WTC11 (cell line): ENCODE data around the gene SDF2L1. TPM values are rescaled to one million over a fixed set of nuclear protein-coding genes. Genes with fewer than 3 reads are reported as not detected.
A peak's percentile ranks its signal among the peaks of the same experiment; 100 is the strongest.

Source experiments
- ATAC-seq: fragments of 200-7000 bp; cut with Tn5 transposase; 2 replicates; pipeline ENCODE4 v1.10.0; 2021; ENCODE audit warnings: mild to moderate bottlenecking, moderate library complexity
- CTCF ChIA-PET: fragments of 300-600 bp; sonication (Branson Sonifier 250); formaldehyde crosslinking; loops from one replicate; lab custom pipeline; 2021; ENCODE audit warnings: antibody characterized with exemption; lab: Charles Lee
- POLR2A ChIA-PET: fragments of 350-600 bp; sonication (Branson Sonifier 250); formaldehyde crosslinking; loops from one replicate; lab custom pipeline; 2021; ENCODE audit warnings: antibody characterized with exemption; lab: Charles Lee
- DNase-seq: peaks from one replicate; pipeline ENCODE4 v3.0.0; 2021; ENCODE audit warnings: low spot score
- H3K27ac Mint-ChIP-seq: 2 replicates; pipeline ENCODE4 v1.8.0; 2021; ENCODE audit warnings: mixed read lengths
- H3K27me3 Mint-ChIP-seq: 2 replicates; pipeline ENCODE4 v1.8.0; 2021; ENCODE audit warnings: low read depth, mild to moderate bottlenecking, moderate library complexity, mixed read lengths
- H3K36me3 Mint-ChIP-seq: 2 replicates; pipeline ENCODE4 v1.8.0; 2021; ENCODE audit warnings: mixed read lengths
- H3K4me1 Mint-ChIP-seq: 2 replicates; pipeline ENCODE4 v1.8.0; 2022; ENCODE audit warnings: mixed read lengths
- H3K4me3 Mint-ChIP-seq: 2 replicates; pipeline ENCODE4 v1.8.0; 2021; ENCODE audit warnings: mild to moderate bottlenecking, moderate library complexity, mixed read lengths
- H3K9me3 Mint-ChIP-seq: 2 replicates; pipeline ENCODE4 v1.8.0; 2021; ENCODE audit warnings: mixed read lengths
- ARID4B ChIP-seq: sonication (generic); formaldehyde crosslinking; IDR thresholded peaks from 2 replicates; pipeline ENCODE4 v1.8.0; 2023; ENCODE audit warnings: missing genetic modification reagents, mild to moderate bottlenecking, borderline replicate concordance
- ATF2 ChIP-seq: sonication (generic); formaldehyde crosslinking; IDR thresholded peaks from 2 replicates; pipeline ENCODE4 v1.8.1; 2022; ENCODE audit warnings: low read depth, missing genetic modification reagents, borderline replicate concordance
- CTCF ChIP-seq: fragments of 200-600 bp; IDR thresholded peaks from 2 replicates; pipeline ENCODE4 v1.8.0; 2022; ENCODE audit warnings: antibody characterized with exemption
- ETV6 ChIP-seq: sonication (generic); formaldehyde crosslinking; IDR thresholded peaks from 2 replicates; pipeline ENCODE4 v1.8.1; 2022; ENCODE audit warnings: mild to moderate bottlenecking, missing genetic modification reagents
- FOXK1 ChIP-seq: sonication (generic); formaldehyde crosslinking; IDR thresholded peaks from 2 replicates; pipeline ENCODE4 v1.8.0; 2022; ENCODE audit warnings: mild to moderate bottlenecking, moderate library complexity, missing genetic modification reagents
- FOXP4 ChIP-seq: sonication (generic); formaldehyde crosslinking; IDR thresholded peaks from 2 replicates; pipeline ENCODE4 v1.8.0; 2022; ENCODE audit warnings: mild to moderate bottlenecking, missing genetic modification reagents
- HMGA2 ChIP-seq: fragments of 250-450 bp; sonication (Bioruptor Pico); IDR thresholded peaks from 2 replicates; pipeline ENCODE4 v1.4.0; 2021; ENCODE audit warnings: mild to moderate bottlenecking, moderate library complexity
- MXD4 ChIP-seq: fragments of 250-450 bp; sonication (Bioruptor Pico); IDR thresholded peaks from 2 replicates; pipeline ENCODE4 v1.8.0; 2021; ENCODE audit warnings: mild to moderate bottlenecking, moderate library complexity, borderline replicate concordance
- NFE2L1 ChIP-seq: sonication (generic); formaldehyde crosslinking; IDR thresholded peaks from 2 replicates; pipeline ENCODE4 v1.8.1; 2023; ENCODE audit warnings: missing genetic modification reagents
- NR1H2 ChIP-seq: sonication (generic); formaldehyde crosslinking; IDR thresholded peaks from 2 replicates; pipeline ENCODE4 v1.9.0; 2021; ENCODE audit warnings: mild to moderate bottlenecking, moderate library complexity, missing genetic modification reagents
- PRRX2 ChIP-seq: fragments of 250-450 bp; sonication (Bioruptor Pico); IDR thresholded peaks from 2 replicates; pipeline ENCODE4 v1.8.0; 2021; ENCODE audit warnings: mild to moderate bottlenecking
- RELA ChIP-seq: sonication (generic); formaldehyde crosslinking; IDR thresholded peaks from 2 replicates; pipeline ENCODE4 v1.8.1; 2022; ENCODE audit warnings: missing genetic modification reagents, mild to moderate bottlenecking, borderline replicate concordance
- TCF7 ChIP-seq: sonication (generic); formaldehyde crosslinking; IDR thresholded peaks from 2 replicates; pipeline ENCODE4 v1.8.0; 2022; ENCODE audit warnings: mild to moderate bottlenecking, low read depth, missing genetic modification reagents, moderate library complexity
- TEAD4 ChIP-seq: sonication (generic); formaldehyde crosslinking; IDR thresholded peaks from 2 replicates; pipeline ENCODE4 v1.8.0; 2022; ENCODE audit warnings: mild to moderate bottlenecking, missing genetic modification reagents
- ZNF317 ChIP-seq: sonication (generic); formaldehyde crosslinking; IDR thresholded peaks from 2 replicates; pipeline ENCODE4 v1.8.1; 2023; ENCODE audit warnings: low read depth, mild to moderate bottlenecking, moderate library complexity, missing genetic modification reagents, borderline replicate concordance
- total RNA-seq: library from RNA; stranded (reverse); gene quantifications from 3 replicates; pipeline ENCODE4 v1.2.3, GENCODE V29; 2021
- TF ChIP-seq, protein P1 (sequence below): sonication (generic); formaldehyde crosslinking; IDR thresholded peaks from 2 replicates; pipeline ENCODE4 v1.8.1; 2022; ENCODE audit warnings: mild to moderate bottlenecking, missing genetic modification reagents, moderate library complexity, borderline replicate concordance

SDF2L1 gene
- total RNA-seq, 1 experiment from 2014 or later = 73.6 TPM

GRCh38 chr22:21624120-21624879 lies 17.8 kb upstream of the SDF2L1 start:
- ATAC-seq (peak; percentile 53), DNase-seq (peak; percentile 85)
- Mint-ChIP-seq H3K4me1 (peaks cover 24% of the 10 kb centered on the region), H3K4me3 (no peak overlapping the region), H3K27ac (peak overlapping the region; percentile 66; the same call in 1 of the 2 replicates), H3K9me3 (no peaks in the 10 kb centered on the region), H3K36me3 (peaks cover 18% of the 10 kb centered on the region), H3K27me3 (no peaks in the 10 kb centered on the region)
- TF ChIP-seq NFE2L1 (CRISPR knock-in tag) (no peak), CTCF (peak; percentile 41; the same call in 1 of the 2 replicates), TEAD4 (CRISPR knock-in tag) (no peak), PRRX2 (CRISPR knock-in tag) (no peak), ATF2 (CRISPR knock-in tag) (no peak), FOXP4 (CRISPR knock-in tag) (no peak)
- TF ChIP-seq, protein P1, sequence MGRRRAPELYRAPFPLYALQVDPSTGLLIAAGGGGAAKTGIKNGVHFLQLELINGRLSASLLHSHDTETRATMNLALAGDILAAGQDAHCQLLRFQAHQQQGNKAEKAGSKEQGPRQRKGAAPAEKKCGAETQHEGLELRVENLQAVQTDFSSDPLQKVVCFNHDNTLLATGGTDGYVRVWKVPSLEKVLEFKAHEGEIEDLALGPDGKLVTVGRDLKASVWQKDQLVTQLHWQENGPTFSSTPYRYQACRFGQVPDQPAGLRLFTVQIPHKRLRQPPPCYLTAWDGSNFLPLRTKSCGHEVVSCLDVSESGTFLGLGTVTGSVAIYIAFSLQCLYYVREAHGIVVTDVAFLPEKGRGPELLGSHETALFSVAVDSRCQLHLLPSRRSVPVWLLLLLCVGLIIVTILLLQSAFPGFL = no peak
- ChIA-PET POLR2A (interaction anchor here (0.8 to 1.1 kb wide), 2 partner anchors 19 to 21 kb away, joined by 3 read pairs; no protein-coding TSS in a partner anchor), CTCF (interaction anchor here (0.7 to 13.4 kb wide), 7 partner anchors 8 to 39 kb away, joined by 3 to 273 read pairs (median 4); partner anchors contain the start of genes CCDC116 and SDF2L1)

DNA sequence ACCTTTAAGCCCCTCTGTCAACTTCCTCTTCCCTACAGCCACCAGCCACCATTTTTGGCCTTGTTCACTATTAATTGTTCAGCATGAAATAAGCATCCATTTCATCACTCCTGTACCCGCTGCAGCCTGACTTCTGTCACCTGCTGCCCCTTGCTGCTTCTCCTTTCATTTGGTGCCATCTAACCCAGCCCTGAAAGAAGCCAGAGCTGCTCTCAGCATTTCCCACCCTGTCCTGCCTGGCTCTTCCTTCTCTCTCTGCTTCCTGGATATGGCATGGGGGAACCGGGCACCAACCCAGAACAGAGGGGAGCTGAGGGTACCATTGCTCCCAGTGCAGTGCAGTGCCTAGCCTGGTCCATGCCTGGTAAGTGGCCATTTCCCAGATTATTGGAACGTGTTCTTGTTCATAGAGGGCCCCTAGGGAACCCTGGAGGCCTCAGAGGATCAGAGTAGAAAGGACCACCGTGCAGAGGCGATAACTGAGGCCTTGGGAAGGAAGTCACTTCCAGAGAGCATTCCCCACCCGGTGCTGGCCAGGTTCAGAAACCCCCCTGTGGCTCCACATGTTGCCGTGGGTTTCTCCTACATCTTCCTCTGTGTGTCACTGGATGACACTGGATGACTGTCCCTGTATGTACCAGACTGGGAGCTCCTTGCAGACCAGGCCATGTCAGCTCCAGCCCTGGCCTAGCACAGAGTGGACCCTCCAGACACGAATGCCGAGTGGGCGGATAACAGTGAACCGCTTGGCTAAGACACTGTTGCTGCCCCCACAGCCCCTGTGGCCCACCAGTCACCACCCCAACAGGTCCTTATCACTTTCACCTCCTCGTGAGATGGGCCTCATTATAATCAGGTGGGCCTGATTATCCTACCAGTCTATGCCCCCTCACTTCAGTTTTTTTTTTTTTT lies 17.0 kb upstream of the SDF2L1 start:
- H3K27me3 Mint-ChIP-seq = no peaks in the 10 kb centered on the region
- CTCF ChIA-PET = interaction anchor here (0.7 to 13.4 kb wide), 6 partner anchors 7 to 40 kb away, joined by 3 to 273 read pairs (median 4); partner anchors contain the start of genes CCDC116 and SDF2L1
- H3K27ac Mint-ChIP-seq = peak overlapping the region; percentile 66; the same call in 1 of the 2 replicates
- no peaks in the 10 kb centered on the region for H3K9me3 Mint-ChIP-seq
- POLR2A ChIA-PET = no interaction called here
- H3K4me1 Mint-ChIP-seq = peaks cover 24% of the 10 kb centered on the region
- H3K36me3 Mint-ChIP-seq = peaks cover 18% of the 10 kb centered on the region
- ATAC-seq = no peak
- no peak overlapping the region for H3K4me3 Mint-ChIP-seq
- no peak for DNase-seq
- TF ChIP-seq NR1H2 (CRISPR knock-in tag) (no peak), ARID4B (CRISPR knock-in tag) (no peak), FOXP4 (CRISPR knock-in tag) (no peak), FOXK1 (CRISPR knock-in tag) (no peak), RELA (CRISPR knock-in tag) (no peak), TCF7 (CRISPR knock-in tag) (no peak), HMGA2 (CRISPR knock-in tag) (no peak), ETV6 (CRISPR knock-in tag) (no peak), NFE2L1 (CRISPR knock-in tag) (no peak), PRRX2 (CRISPR knock-in tag) (no peak), MXD4 (CRISPR knock-in tag) (no peak), ZNF317 (CRISPR knock-in tag) (no peak)
